DMS114 treated with DMSO at 0.1 percent for 48 hours (cell line): ENCODE measurements around the gene ZNF777.
A peak's percentile ranks its signal among the peaks of the same experiment; 100 is the strongest.
"Not testable (repeated sequence)": the region's sequence is repeated elsewhere in the genome, so short reads cannot be mapped to it uniquely, and the experiment has no call there.

ENCODE experiments used
- DNase-seq: peaks from one replicate; lab custom pipeline; 2025; ENCODE audit not compliant: unreplicated experiment; lab: John Stamatoyannopoulos, UW

ZNF777 gene

GRCh38 chr7:149460493-149461277, at the start of gene ZNF777:
TSS of gene ZNF777 (minus strand) at chr7:149461062. CDS start at chr7:149456022, 5,040 bp downstream.
- DNase-seq = peak; percentile 51

- DNase-seq = no peak
Observed at GRCh38 chr7:149510248-149510647, 49.4 kb upstream of the ZNF777 start.

- DNase-seq = no peak
Observed at GRCh38 chr7:149509774-149510173, 48.9 kb upstream of the ZNF777 start.

DNA sequence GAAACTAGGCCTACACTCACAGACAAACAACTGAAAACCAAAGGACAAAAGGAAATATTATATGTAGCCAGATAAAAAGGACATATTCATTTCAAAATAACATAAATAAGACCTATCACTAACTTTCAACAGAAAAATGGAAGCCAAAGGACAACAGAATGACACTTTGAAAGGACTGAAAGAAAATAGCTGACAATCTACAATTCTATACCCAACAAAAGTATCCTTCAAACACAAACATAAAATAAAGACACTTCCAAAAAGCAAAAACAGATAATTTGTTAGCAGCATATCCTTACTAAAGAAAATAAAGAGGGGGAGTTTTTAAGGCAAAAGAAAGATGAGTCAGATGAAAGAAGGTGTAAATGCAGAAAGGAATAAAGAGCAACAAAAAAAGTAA, 44.7 kb upstream of the ZNF777 start:
- no peak for DNase-seq

GRCh38 chr7:149501651-149502050, 40.8 kb upstream of the ZNF777 start:
- no peak for DNase-seq

DNA sequence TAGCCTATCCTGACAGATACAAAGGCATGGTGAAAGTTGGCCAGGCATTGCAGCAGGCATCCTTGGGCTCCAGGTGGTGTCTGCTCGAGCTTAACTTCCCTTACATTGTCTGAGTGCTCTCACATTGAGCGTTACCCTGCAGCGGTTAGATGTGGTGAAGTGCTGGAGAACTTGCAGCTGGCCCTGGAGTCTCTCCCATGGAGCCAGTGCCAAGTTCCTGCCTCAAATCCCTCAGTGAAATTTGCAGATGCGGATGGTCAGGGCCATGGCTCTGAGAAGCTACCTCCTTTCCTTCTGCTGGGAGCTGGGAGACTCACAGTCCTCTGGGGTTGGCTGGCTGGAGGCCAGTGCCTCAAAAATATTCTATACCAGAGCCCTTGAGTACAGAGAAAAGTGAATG, 40.0 kb upstream of the ZNF777 start:
- DNase-seq = no peak

GRCh38 chr7:149500201-149500600, 39.3 kb upstream of the ZNF777 start:
- DNase-seq = no peak

DNA sequence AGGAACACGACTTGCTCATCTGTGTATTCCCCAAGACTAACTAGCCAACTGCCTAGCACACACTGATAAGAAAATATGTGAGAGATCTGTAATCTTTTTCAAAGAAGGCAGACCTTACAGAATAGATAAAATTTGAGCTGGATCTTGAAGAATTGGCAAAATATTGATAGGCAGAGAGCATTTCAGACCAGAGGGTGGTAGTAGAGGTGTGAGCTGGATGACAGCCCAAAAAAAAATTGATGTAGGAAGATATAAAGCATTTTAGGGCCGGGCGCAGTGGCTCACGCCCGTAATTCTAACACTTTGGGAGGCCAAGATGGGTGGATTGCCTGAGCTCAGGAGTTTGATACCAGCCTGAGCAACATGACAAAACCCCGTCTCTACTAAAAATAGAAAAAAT, 37.9 kb upstream of the ZNF777 start:
- no peak for DNase-seq

GRCh38 chr7:149497467-149498261, 36.8 kb upstream of the ZNF777 start, which contains the start of gene ZNF746:
TSS of gene ZNF746 (minus strand) at chr7:149497809. CDS start at chr7:149497536, 273 bp downstream.
- peak; percentile 31 for DNase-seq

DNA sequence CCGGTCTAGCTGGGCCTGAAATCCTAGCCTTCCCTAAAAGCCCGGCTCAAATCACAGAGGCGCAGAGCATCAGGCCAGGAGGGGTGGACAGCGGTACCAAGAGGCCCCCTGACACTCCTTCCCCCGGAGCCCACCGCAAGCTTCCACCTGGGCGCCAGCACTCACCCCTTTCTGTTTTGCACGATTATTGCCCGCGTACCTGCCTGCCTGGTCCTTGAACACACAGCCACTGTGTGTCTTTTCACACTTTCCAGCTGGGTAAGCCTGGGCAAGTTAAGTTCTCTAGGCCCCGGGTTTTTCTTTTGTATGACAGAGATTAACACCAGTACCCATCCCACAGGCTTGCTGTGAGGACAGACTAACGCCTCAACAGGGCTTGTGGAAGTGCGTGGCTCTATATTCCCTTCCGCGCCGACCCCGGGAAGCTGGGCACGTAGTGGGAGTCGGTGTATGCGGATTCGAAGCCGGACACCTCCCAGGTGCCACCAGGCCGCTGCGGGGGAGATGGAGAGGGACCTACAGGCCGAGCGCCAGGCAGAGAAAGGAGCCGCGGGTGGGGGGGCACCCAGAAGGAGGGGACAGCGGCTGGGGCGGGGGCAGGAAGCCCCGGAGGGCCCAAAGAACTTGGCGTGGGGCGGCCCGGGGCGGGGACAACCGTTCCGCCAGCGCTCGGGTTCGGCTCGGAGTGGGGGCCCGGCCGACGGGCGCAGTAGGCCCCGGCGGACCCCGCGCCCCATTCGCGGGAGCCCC, 36.0 kb upstream of the ZNF777 start:
- no peak for DNase-seq

DNA sequence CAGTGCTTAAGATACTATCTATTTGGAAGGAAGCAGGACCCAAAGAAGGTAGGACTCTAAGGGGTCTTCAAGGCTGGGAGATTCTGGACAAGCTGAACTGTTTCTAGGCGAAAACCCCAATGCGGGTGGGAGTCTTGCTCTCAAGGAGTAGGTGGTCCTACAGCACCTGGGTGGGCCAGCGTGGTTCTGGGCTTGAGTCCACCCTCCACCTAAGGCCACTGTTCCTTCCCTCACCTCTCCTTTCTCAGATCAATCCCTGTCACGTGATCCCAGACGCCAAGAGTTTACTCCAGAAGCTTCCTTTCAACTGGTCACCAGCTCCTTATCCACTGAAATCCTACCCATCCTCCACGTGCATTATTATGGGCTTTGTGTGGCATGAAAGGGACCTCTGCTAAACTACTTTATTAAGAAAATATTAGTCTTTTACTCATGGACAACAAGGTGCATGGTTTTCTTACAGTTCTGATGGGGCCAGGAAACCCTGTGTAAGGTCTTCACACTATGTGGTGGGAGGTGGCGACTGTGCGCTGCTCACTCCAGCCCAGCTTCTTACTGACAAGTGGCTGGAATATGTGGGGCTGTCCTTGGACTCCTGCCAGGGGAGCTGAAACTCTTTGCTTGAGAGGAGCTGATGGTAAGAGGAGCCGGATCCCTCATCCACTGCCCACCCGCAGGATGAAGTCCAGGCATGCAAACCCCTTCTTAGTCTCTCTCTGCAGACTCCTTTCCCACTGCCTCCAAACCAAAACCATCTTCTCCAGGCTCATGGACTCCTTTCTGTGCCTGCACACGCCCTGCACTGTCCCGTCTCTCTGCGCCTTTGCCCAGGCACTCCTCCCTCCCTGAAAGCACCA, 35.2 kb upstream of the ZNF777 start:
- no peak for DNase-seq

GRCh38 chr7:149494738-149495368, 34.0 kb upstream of the ZNF777 start:
- no peak for DNase-seq

DNA sequence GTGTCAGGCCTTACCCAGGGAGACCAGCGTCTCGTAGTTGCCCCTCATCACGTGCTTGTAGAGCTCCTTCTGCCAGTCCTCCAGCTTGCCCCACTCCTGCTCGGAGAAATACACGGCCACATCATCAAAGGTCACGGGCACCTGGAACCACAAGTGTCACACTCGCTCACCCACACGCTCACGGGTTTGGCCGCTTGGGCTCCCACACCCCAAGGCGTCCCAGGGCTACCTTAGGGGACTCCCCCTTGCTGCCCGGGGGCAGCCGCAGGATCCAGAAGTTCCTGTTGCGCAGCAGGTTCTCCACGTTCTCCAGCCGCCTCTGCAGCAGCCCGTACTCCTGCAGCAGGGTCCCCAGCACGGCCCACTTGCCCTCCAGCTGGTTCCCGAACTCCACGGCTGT, 33.1 kb upstream of the ZNF777 start:
- DNase-seq = not testable (repeated sequence)

DNA sequence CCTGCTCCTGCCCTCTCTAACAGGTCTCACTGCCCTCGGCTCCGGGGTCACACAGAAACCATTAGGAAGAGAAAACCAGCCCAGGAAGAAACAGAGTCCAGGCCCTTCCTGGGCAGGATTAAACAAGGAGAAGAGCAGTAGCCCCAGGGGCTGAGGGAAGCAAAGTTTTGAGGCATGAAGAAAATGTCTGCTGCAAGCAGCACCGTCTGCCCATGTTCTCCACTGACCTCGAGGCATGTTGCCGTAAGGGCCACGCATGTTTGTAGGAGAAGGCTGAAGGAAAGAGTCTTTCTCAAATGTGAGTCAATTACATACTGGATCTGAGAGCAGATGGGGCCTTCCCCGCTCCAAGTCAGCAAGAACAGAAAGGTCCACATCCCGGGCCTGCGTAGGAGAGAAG, 32.5 kb upstream of the ZNF777 start:
- no peak for DNase-seq

DNA sequence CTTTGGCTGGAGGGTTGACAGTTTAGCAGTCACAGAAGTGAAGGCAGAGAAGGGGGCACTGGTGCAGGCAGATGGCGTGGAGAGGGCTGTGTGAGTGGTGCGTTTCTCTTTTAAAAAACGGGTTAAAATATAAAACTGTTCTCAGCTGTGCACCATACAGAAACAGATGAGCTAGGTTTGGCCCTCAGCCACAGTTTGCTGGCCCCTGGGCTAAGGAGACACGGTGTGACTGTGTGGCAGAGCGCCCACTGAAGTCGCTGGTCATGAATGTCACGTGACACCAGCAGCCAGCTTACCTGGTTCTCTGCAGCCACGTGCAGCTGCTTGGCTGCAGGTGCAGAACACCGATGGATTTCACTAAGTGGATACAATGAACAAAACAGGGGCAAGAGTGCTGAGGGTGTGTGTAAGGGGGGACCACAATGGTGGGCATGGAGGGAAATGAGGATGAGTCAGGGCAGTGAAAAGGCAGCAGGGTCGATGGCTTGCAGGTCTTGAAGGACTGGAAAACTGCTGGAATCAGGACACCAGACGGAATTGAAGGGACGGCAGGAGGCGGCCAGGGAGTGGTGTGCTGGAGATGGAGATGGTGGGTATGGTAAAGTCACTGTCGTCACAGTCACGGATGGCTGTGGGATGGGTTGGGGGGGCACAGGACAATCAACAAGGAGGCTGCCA, 29.4 kb upstream of the ZNF777 start:
- DNase-seq = no peak

- no peak for DNase-seq
Observed at GRCh38 chr7:149489391-149490024, 28.6 kb upstream of the ZNF777 start.

DNA sequence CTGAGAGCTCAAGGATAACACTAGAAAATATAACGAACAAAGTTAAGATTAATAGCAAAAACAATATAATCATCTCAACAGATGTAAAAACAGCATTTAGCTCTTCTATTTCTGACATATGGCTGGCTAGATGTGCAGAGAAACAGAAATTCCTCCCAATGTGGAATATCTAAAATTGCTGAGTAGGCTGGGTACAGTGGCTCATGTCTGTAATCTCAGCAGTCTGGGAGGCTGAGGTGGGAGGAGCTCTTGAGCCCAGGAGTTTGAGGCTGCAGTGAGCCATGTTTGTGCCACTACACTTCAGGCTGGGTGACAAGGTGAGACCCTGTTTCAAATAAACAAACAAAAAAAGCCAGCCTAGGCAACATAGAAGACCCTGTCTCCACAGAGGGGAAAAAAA, 18.7 kb upstream of the ZNF777 start:
- no peak for DNase-seq

- DNase-seq = no peak
Observed at GRCh38 chr7:149478754-149479153, 17.9 kb upstream of the ZNF777 start.
